HCEC 1CT (cell line): ENCODE measurements around the gene WIF1.

ENCODE experiments used
- DNase-seq: peaks from one replicate; pipeline ENCODE4 v3.0.0-alpha.2; 2017

The WIF1 gene, protein sequence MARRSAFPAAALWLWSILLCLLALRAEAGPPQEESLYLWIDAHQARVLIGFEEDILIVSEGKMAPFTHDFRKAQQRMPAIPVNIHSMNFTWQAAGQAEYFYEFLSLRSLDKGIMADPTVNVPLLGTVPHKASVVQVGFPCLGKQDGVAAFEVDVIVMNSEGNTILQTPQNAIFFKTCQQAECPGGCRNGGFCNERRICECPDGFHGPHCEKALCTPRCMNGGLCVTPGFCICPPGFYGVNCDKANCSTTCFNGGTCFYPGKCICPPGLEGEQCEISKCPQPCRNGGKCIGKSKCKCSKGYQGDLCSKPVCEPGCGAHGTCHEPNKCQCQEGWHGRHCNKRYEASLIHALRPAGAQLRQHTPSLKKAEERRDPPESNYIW

GRCh38 chr12:65121049-65121955, at the start of gene WIF1:
Gene WIF1 (minus strand): TSS chr12:65121305. CDS start chr12:65121191, 114 bp downstream.
- no peak for DNase-seq

DNA sequence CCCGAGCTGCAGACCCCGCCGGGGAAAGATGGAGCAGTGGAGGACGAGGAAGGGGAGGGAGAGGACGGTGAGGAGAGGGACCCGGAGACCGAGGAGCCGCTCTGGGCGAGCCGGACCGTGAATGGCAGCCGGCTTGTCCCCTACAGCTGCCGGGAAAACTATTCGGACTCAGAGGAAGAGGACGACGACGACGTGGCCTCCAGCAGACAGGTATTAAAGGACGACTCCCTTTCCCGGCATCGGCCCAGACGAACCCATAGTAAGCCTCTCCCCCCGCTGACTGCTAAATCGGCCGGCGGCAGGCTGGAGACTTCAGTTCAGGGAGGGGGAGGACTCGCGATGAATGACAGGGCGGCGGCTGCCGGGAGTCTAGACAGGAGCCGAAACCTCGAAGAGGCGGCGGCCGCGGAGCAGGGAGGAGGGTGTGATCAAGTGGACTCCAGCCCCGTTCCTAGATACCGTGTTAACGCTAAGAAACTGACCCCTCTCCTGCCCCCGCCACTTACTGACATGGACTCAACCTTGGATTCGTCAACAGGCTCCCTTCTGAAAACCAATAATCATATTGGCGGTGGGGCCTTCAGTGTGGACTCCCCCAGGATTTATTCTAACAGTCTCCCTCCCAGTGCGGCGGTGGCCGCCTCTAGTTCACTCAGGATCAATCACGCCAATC, 49.2 kb upstream of the WIF1 start:
- DNase-seq, result peak; percentile 68

- peak; percentile 93 for DNase-seq
These were observed 48.5 kb upstream of the WIF1 start, which contains the start of gene LEMD3 for GRCh38 chr12:65169320-65170208. Gene LEMD3 (plus strand): TSS chr12:65169583. CDS start chr12:65169597, 14 bp downstream.

GRCh38 chr12:65168681-65169319, 47.7 kb upstream of the WIF1 start:
- no peak for DNase-seq

- DNase-seq, result no peak
These were observed 43.7 kb upstream of the WIF1 start for GRCh38 chr12:65164774-65165173.

- no peak for DNase-seq
These were observed 43.1 kb upstream of the WIF1 start for GRCh38 chr12:65164244-65164643.

DNA sequence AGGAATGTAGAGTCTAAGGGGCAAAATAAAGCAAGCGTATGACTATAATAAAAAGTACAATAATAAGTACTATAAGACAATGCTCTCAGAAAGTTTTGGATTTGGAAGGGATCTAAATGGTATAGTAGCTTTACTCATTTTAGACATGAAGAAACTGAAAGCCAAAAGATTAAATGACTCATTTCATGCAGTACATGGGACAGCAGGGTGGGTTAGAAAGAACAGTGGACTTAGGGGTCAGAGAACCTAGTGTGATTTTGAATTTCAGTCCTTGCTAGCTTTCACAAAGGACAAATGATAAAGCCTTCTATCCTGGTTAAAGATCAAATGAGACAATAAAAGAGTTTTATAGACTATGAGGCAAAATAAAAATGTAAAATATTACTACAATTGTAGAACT, 41.5 kb upstream of the WIF1 start:
- DNase-seq, result no peak

GRCh38 chr12:65157091-65157490, 36.0 kb upstream of the WIF1 start:
- no peak for DNase-seq

GRCh38 chr12:65156366-65156841, 35.3 kb upstream of the WIF1 start:
- no peak for DNase-seq

- no peak for DNase-seq
These were observed 34.7 kb upstream of the WIF1 start for GRCh38 chr12:65155784-65156183.

- DNase-seq, result peak; percentile 20
These were observed 31.5 kb upstream of the WIF1 start for GRCh38 chr12:65152596-65152995.

- DNase-seq, result no peak
These were observed 30.9 kb upstream of the WIF1 start for GRCh38 chr12:65152012-65152411.

DNA sequence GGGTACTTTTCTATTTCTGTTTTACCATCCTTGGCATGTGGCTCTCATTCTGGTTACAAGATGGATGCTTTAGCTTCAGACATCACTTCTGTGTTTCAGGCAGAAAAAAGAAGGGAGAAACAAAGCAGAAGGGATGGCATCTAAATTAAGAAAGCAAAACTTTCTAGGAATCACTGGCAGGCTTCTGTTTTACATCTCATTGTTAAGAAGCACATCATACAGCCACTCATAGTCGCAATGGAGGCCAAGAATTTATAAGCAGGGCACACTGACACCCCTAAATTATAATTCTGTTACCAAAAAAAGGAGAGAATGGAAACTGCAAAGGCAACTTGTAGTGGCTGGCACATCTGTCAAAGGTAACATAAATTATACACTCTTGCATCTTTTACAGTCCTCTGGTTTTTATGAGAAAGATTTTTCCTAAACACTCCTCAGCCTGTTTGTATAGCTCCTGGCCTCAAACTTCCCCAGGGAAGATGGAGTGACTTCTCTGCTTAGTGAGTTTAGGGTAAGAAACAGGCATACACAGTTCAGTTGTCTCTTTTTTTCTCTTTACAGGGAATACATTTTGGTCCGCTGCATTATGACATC, 26.3 kb upstream of the WIF1 start:
- no peak for DNase-seq

- DNase-seq, result no peak
These were observed 19.6 kb upstream of the WIF1 start for GRCh38 chr12:65140738-65141137.

DNA sequence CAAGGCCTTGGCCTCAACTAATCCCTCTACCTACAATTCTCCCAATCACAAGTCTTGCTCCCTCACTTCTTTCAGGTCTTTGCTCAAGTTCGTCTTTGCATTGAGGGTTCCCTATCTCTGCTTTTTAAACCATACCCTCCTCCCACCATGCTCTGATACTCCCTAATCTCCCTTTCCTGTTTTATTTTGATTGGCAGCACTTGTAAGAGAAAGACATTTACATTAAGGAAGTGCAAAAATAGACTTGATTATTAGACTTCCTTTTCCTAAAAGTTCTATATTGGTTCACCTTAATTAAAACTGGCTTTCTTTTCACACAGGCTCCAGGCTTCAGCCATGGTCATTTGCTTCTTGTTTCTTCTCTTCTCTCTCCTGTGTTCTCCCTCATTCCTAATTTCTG, 18.3 kb upstream of the WIF1 start:
- no peak for DNase-seq

DNA sequence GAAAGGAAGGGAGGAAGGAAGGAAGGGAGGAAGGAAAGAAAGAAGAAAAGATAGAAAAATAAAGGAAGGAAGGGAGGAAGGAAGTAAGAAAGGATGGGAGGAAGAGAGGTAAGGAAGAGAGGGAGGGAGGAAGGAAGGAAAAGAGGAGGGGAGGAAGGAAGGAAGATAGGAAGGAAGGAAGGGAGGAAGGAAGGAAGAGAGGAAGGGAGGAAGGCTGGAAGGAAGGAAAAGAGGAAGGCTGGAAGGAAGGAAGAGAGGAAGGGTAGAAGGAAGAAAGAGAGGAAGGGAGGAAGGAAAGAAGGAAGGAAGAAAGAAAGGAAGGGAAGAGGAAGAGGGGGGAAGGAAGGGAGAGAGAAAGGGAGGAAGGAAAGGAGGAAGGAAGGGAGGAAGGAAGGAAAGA, 12.8 kb upstream of the WIF1 start:
- DNase-seq, result no peak

DNA sequence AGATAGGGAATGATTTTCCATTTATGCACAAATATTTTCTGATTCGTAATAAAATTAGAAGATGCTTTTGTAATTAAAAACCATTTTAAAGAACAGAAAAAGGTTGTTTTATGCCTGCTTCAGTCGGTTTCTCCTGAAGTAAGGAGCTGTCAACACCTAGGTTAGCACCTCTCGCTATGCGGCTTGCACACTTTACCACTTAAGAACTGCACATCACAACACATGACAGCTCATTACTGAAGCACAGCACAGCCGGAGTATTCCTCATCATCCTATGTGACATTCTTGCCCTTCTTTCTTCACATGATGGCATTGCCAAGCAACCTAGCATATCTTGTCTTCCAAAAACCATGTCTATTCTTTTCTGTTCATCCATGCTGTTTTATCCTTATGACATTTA, 5.4 kb upstream of the WIF1 start:
- DNase-seq, result no peak

DNA sequence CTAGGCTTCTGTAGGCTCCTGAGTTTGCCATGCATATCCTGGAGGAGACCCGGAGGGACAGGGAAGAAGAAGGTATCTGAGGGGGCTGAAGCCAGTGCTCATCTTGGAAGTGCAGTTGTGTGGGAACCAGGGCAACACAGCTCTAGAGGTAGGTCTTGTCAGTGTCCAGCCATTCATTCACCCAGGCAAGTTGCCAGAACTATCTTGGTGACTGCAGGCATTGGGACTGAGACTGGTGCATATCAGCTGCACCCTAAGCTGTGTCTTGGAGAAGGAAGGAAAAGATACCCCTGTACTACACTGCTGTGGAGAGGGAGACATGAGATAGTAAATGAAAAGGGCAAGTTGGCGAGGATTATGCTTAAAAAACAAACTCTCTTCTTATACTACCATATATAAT, 4.9 kb upstream of the WIF1 start:
- DNase-seq, result no peak

DNA sequence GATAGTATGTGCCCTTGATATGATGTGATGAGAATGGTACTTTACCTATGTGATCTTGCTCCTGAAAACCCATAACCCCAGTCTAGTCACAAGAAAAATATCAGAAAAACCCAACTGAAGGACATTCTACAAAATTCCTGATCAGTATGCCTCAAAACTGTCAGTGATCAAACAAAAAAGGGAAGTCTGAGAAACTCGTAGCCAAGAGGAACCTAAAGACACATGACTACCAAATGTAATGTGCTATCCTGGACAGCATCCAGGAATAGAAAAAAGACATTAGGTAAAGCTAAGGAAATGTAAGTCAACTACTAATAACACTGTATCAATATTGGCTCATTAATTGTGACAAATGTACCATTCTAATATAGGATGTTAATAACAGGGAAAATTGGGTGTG, 4.1 kb upstream of the WIF1 start:
- DNase-seq, result no peak

DNA sequence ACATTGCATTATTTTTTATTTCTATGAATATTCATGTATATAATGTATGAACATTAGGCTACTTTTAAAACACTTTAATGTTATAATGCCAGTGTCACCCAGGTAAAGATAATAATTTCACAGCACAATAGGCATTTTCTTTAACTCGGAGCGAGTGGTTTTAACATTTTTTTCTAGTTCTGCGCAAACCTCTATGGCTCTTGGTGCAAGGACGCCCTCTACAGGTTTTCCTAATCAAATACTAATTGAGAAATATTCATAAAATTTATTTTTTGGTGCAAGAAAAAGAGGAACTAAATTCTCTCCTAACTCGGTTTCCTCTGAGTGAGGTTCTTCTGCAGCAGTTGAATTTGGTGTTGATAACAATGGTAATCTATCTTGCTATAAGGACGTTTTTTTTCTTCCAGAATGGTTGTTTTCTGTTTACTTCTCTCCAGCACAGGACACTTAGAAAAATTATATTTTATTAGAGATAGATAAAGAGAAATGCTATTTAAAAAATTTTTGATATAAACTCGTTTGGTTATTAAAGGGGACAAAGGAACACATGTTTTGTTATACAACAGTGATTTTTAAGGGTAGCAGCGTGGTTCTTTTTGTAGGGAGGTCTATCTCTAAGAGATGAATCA, 2.4 kb upstream of the WIF1 start:
- peak; percentile 45 for DNase-seq

- DNase-seq, result no peak
These were observed 1.6 kb upstream of the WIF1 start for GRCh38 chr12:65122703-65123102.
